Myocyte (in vitro differentiated cells): ENCODE results near the gene CACNA1A. TPM values are rescaled to one million over a fixed set of nuclear protein-coding genes. Genes with fewer than 3 reads are reported as not detected.
A peak's percentile ranks its signal among the peaks of the same experiment; 100 is the strongest.

Experiments used
- DNase-seq: peaks from one replicate; pipeline ENCODE4 v3.0.0-alpha.2; 2012; ENCODE audit warnings: low read depth
- total RNA-seq: library from RNA; depleted of rRNA; stranded (reverse); fragments of >200 nt; gene quantifications from 2 replicates; pipeline ENCODE4 v1.2.3, GENCODE V29; 2014

Gene CACNA1A
- total RNA-seq, 1 donor from 2014 or later, result 0.19 TPM

GRCh38 chr19:13165162-13165997 is 340.9 kb downstream of the CACNA1A start:
- DNase-seq, result no peak

- peak; percentile 48 for DNase-seq
Observed at GRCh38 chr19:13164343-13165161, 341.7 kb downstream of the CACNA1A start.

GRCh38 chr19:13163609-13164342 is 342.5 kb downstream of the CACNA1A start:
- peak; percentile 83 for DNase-seq

GRCh38 chr19:13162724-13163608 is 343.3 kb downstream of the CACNA1A start:
- peak; percentile 96 for DNase-seq

GRCh38 chr19:13160557-13160956 is 345.7 kb downstream of the CACNA1A start:
- DNase-seq, result no peak

GRCh38 chr19:13159713-13160112 is 346.6 kb downstream of the CACNA1A start:
- no peak for DNase-seq
